Lung (tissue), 12 donors: Measurements from ENCODE around the gene C8A. TPM values are rescaled to one million over a fixed set of nuclear protein-coding genes. Genes with fewer than 3 reads are reported as not detected.

Source experiments
- ATAC-seq: fragments of 200-7000 bp; cut with Tn5 transposase; one replicate; pipeline ENCODE4 v1.9.1; 2020; ENCODE audit warnings: moderate number of reproducible peaks; ENCODE audit not compliant: insufficient read depth, low FRiP score
- DNase-seq, 3 donors: peaks; one replicate each; pipeline ENCODE4 v3.0.0-alpha.2; 2013 to 2017
- H3K27ac ChIP-seq, 2 donors: one replicate each; pipeline ENCODE4 v1.5.1; 2013; ENCODE audit warnings: mild to moderate bottlenecking in 2 of 2, moderate library complexity in 2 of 2, control low read depth in 1 of 2, inconsistent platforms in 1 of 2, low read depth in 1 of 2, low read length in 1 of 2
- H3K27me3 ChIP-seq, 3 donors: one replicate each; pipeline ENCODE4 v1.5.1; 2013; ENCODE audit warnings: low read length in 2 of 3; ENCODE audit not compliant: control insufficient read depth in 3 of 3, insufficient read depth in 3 of 3
- H3K36me3 ChIP-seq, 4 donors: one replicate each; pipeline ENCODE4 v1.5.1; 2013; ENCODE audit warnings: low read length in 4 of 4, mild to moderate bottlenecking in 1 of 4, moderate library complexity in 1 of 4; ENCODE audit not compliant: control insufficient read depth in 4 of 4, insufficient read depth in 4 of 4
- H3K4me1 ChIP-seq, 5 donors: one replicate each; pipeline ENCODE4 v1.5.1; 2013; ENCODE audit warnings: low read length in 5 of 5, mild to moderate bottlenecking in 2 of 5, moderate library complexity in 1 of 5; ENCODE audit not compliant: control insufficient read depth in 5 of 5, insufficient read depth in 5 of 5
- H3K4me3 ChIP-seq: one replicate; pipeline ENCODE4 v1.5.1; 2013; ENCODE audit warnings: mild to moderate bottlenecking, control low read depth, moderate library complexity
- H3K9ac ChIP-seq, 2 donors: one replicate each; pipeline ENCODE4 v1.5.1; 2013; ENCODE audit warnings: low read length in 2 of 2, control low read depth in 1 of 2; ENCODE audit not compliant: insufficient read depth in 1 of 2
- H3K9me3 ChIP-seq, 4 donors: one replicate each; pipeline ENCODE4 v1.5.1; 2013; ENCODE audit warnings: low read length in 3 of 4, mild to moderate bottlenecking in 1 of 4, moderate library complexity in 1 of 4; ENCODE audit not compliant: control insufficient read depth in 4 of 4, insufficient read depth in 3 of 4
- CTCF ChIP-seq: IDR thresholded peaks from 2 replicates; pipeline ENCODE4 v1.5.1; 2012; ENCODE audit warnings: mild to moderate bottlenecking; ENCODE audit errors: control extremely low read depth, extremely low read depth
- WGBS, 2 donors: extraction: QIAGEN DNeasy Blood & Tissue Kit; methylation state at CpG; one replicate each; pipeline ENCODE4 v1.1.7; 2013; 5-methylcytosine and 5-hydroxymethylcytosine counted together
- polyA plus RNA-seq, 2 donors: library from polyadenylated mRNA; stranded (reverse); fragments of 200-250 nt; gene quantifications; one replicate each; pipeline ENCODE4 v1.2.1, GENCODE V29; 2013
- total RNA-seq, 2 donors: library from RNA; depleted of rRNA in 1 of 2; stranded (reverse); fragments of >200 nt in 1 of 2; gene quantifications; one replicate each; pipeline ENCODE4 v1.2.1, GENCODE V29; 2014 to 2021
- donor health status: control.
- donor health status: control.
- donor health status: Bipolar disorder and iron deficiency.
- donor health status: healthy.
- donor health status: DM: yes; HTN: yes; CAD: no.

C8A gene
- total and polyA plus RNA-seq, 4 donors, result 0.12 to 1.4 TPM; not detected in 2

DNA sequence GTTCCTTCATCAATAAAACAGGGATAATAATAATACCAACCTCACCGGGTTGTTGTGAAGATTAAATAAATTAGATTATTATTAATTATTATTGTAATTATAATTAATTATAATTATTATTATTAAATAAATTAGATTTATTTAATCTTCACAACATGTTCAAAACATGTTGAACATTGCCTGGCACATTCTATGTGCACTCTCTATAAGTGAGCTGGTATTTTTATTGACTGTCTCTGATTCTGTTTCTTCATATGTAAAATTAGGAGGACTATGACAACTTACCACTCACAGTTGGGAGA lies 112.1 kb downstream of the C8A start:
- Histone ChIP-seq H3K27me3 (no peaks in the 10 kb centered on the region), H3K4me3 (no peak overlapping the region), H3K36me3 (no peaks in the 10 kb centered on the region), H3K9ac (no peak overlapping the region), H3K4me1 (no peaks in the 10 kb centered on the region), H3K27ac (no peak overlapping the region), H3K9me3 (peaks cover 0 to 1% (median 0%) of the 10 kb centered on the region in 4 donors)
- TF ChIP-seq CTCF, result no peak
- ATAC-seq (no peak), DNase-seq (no peak)
- WGBS, 2 donors, result 93 to 98% methylated on average over 1 of the region's 1 CpG

DNA sequence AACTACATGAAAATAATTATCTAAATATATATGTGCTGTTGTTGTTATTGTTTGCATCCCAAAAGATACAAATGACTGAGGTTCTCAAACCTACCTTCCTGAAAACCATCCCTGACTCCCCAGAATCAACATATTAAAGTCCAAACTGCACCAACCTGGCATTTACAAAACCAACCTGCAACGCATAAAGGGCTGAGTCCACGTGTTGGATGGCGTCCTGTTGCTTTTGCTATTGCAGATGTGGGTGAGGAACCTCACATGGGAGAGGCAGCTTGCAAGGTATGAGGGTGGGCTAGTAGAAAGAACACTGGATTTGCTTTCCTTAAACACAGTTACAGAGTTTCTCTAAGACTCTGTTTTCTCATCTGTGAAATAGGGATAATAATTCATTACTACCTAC lies 112.8 kb downstream of the C8A start:
- Histone ChIP-seq H3K27ac (no peak overlapping the region), H3K27me3 (no peaks in the 10 kb centered on the region), H3K36me3 (no peaks in the 10 kb centered on the region), H3K4me1 (no peaks in the 10 kb centered on the region), H3K4me3 (no peak overlapping the region), H3K9me3 (peaks cover 0 to 1% (median 0%) of the 10 kb centered on the region in 4 donors), H3K9ac (no peak overlapping the region)
- no peak for DNase-seq
- ATAC-seq, result no peak
- WGBS, 2 donors, result 67 to 71% methylated on average over 3 of the region's 3 CpGs
- TF ChIP-seq CTCF, result no peak

Other genes with a start within 250 kb of the C8A start
- 1 to 10 TPM; 2.1 to 6.1 TPM for gene PRKAA2, start 209.5 kb upstream of the C8A start, total RNA-seq
- gene PRKAA2, start 209.5 kb upstream of the C8A start, polyA plus RNA-seq, result under 1 TPM; 0.38 to 0.57 TPM
- 1 to 10 TPM in 1 of 2 donors, under 1 TPM in 1; 0.57 to 5.1 TPM for gene FYB2, start 35.4 kb upstream of the C8A start, total RNA-seq
- 1 to 10 TPM in 1 of 2 donors, under 1 TPM in 1; 0.93 to 8.6 TPM for gene FYB2, start 35.4 kb upstream of the C8A start, polyA plus RNA-seq
- gene C8B, start 111.2 kb downstream of the C8A start, total RNA-seq, result 1 to 10 TPM; 1.9 to 2.8 TPM
- gene C8B, start 111.2 kb downstream of the C8A start, polyA plus RNA-seq, result 1 to 10 TPM in 1 of 2 donors, under 1 TPM in 1; 0.22 to 1.5 TPM